ENCODE results near the gene DCHS2.

DNA sequence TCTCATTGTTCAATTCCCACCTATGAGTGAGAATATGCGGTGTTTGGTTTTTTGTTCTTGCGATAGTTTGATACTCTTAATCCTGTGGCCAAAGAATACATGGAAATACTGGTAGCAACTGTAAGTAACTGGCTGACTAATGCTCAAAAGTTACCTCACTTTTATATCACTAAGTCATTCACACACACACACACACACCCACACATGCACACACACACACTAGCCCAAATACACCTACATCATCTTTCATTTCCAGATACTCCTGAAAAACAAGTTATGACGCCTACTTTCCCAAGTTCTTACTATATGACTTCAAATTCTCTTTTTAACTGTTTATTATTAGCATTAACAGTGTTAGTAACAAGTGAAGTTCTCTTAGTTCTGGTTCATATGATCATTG, 101.3 kb downstream of the DCHS2 start:
- TF ChIP-seq, protein P1, sequence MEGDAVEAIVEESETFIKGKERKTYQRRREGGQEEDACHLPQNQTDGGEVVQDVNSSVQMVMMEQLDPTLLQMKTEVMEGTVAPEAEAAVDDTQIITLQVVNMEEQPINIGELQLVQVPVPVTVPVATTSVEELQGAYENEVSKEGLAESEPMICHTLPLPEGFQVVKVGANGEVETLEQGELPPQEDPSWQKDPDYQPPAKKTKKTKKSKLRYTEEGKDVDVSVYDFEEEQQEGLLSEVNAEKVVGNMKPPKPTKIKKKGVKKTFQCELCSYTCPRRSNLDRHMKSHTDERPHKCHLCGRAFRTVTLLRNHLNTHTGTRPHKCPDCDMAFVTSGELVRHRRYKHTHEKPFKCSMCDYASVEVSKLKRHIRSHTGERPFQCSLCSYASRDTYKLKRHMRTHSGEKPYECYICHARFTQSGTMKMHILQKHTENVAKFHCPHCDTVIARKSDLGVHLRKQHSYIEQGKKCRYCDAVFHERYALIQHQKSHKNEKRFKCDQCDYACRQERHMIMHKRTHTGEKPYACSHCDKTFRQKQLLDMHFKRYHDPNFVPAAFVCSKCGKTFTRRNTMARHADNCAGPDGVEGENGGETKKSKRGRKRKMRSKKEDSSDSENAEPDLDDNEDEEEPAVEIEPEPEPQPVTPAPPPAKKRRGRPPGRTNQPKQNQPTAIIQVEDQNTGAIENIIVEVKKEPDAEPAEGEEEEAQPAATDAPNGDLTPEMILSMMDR (IDR thresholded peaks at IDR 0.05 in 2 of 3, conservative IDR thresholded peaks at IDR 0.05 in 1 of 3; ENCODE audit: control insufficient read depth in 2 of 3, extremely low read depth in 1 of 3, insufficient read depth in 1 of 3, low read depth in 3 of 3, low read length in 3 of 3) = no peak
- TF ChIP-seq EGR1 (IDR thresholded peaks at IDR 0.05; ENCODE audit: borderline replicate concordance in 1 of 2, low read depth in 2 of 2, low read length in 2 of 2) (no peak), MYC (IDR thresholded peaks at IDR 0.05; ENCODE audit: insufficient read depth, insufficient read length, insufficient replicate concordance, low read length, severe bottlenecking) (no peak), HDAC2 (IDR thresholded peaks at IDR 0.05) (no peak), POLR2A (IDR thresholded peaks at IDR 0.05; ENCODE audit: low read depth, low read length) (no peak), TARDBP (IDR thresholded peaks at IDR 0.05; ENCODE audit: borderline replicate concordance) (no peak), EZH2 (IDR thresholded peaks at IDR 0.05; ENCODE audit: borderline replicate concordance, control insufficient read depth, low read depth, low read length) (no peak), RCOR1 (conservative IDR thresholded peaks at IDR 0.05; ENCODE audit: low read depth, low read length) (no peak), NRF1 (conservative IDR thresholded peaks at IDR 0.05; ENCODE audit: low read depth, low read length) (no peak), TCF12 (IDR thresholded peaks at IDR 0.05; ENCODE audit: low read depth, low read length) (no peak), POLR2AphosphoS5 (IDR thresholded peaks at IDR 0.05; ENCODE audit: low read length) (no peak)
- TF ChIP-seq, protein P2, sequence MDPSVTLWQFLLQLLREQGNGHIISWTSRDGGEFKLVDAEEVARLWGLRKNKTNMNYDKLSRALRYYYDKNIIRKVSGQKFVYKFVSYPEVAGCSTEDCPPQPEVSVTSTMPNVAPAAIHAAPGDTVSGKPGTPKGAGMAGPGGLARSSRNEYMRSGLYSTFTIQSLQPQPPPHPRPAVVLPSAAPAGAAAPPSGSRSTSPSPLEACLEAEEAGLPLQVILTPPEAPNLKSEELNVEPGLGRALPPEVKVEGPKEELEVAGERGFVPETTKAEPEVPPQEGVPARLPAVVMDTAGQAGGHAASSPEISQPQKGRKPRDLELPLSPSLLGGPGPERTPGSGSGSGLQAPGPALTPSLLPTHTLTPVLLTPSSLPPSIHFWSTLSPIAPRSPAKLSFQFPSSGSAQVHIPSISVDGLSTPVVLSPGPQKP (IDR thresholded peaks at IDR 0.05; ENCODE audit: low read depth, low read length) = no peak
- TF ChIP-seq, protein P3, sequence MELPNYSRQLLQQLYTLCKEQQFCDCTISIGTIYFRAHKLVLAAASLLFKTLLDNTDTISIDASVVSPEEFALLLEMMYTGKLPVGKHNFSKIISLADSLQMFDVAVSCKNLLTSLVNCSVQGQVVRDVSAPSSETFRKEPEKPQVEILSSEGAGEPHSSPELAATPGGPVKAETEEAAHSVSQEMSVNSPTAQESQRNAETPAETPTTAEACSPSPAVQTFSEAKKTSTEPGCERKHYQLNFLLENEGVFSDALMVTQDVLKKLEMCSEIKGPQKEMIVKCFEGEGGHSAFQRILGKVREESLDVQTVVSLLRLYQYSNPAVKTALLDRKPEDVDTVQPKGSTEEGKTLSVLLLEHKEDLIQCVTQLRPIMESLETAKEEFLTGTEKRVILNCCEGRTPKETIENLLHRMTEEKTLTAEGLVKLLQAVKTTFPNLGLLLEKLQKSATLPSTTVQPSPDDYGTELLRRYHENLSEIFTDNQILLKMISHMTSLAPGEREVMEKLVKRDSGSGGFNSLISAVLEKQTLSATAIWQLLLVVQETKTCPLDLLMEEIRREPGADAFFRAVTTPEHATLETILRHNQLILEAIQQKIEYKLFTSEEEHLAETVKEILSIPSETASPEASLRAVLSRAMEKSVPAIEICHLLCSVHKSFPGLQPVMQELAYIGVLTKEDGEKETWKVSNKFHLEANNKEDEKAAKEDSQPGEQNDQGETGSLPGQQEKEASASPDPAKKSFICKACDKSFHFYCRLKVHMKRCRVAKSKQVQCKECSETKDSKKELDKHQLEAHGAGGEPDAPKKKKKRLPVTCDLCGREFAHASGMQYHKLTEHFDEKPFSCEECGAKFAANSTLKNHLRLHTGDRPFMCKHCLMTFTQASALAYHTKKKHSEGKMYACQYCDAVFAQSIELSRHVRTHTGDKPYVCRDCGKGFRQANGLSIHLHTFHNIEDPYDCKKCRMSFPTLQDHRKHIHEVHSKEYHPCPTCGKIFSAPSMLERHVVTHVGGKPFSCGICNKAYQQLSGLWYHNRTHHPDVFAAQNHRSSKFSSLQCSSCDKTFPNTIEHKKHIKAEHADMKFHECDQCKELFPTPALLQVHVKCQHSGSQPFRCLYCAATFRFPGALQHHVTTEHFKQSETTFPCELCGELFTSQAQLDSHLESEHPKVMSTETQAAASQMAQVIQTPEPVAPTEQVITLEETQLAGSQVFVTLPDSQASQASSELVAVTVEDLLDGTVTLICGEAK (IDR thresholded peaks at IDR 0.05; ENCODE audit: borderline replicate concordance) = no peak
- TF ChIP-seq, protein P4, sequence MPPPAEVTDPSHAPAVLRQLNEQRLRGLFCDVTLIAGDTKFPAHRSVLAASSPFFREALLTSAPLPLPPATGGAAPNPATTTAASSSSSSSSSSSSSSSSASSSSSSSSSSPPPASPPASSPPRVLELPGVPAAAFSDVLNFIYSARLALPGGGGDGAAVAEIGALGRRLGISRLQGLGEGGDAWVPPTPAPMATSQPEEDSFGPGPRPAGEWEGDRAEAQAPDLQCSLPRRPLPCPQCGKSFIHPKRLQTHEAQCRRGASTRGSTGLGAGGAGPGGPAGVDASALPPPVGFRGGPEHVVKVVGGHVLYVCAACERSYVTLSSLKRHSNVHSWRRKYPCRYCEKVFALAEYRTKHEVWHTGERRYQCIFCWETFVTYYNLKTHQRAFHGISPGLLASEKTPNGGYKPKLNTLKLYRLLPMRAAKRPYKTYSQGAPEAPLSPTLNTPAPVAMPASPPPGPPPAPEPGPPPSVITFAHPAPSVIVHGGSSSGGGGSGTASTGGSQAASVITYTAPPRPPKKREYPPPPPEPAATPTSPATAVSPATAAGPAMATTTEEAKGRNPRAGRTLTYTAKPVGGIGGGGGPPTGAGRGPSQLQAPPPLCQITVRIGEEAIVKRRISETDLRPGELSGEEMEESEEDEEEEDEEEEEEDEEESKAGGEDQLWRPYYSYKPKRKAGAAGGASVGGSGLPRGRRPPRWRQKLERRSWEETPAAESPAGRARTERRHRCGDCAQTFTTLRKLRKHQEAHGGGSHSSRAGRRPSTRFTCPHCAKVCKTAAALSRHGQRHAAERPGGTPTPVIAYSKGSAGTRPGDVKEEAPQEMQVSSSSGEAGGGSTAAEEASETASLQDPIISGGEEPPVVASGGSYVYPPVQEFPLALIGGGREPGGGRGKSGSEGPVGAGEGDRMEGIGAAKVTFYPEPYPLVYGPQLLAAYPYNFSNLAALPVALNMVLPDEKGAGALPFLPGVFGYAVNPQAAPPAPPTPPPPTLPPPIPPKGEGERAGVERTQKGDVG (CRISPR knock-in tag; IDR thresholded peaks at IDR 0.05) = no peak

All from GM12878 (cell line).